ENCODE results near the gene CKLF.
"Not testable (repeated sequence)": the region's sequence is repeated elsewhere in the genome, so short reads cannot be mapped to it uniquely, and the experiment has no call there.

The CKLF gene

GRCh38 chr16:66552286-66553177 lies at the start of gene CKLF:
Gene CKLF (plus strand): TSS chr16:66552576. CDS start chr16:66552716, 140 bp downstream.
- FAIRE-seq: no peak

GRCh38 chr16:66503030-66503429 lies 49.3 kb upstream of the CKLF start:
- FAIRE-seq: no peak

- no peak for FAIRE-seq
Measured at GRCh38 chr16:66503612-66504011, 48.8 kb upstream of the CKLF start.

GRCh38 chr16:66507731-66508239 lies 44.6 kb upstream of the CKLF start:
- FAIRE-seq: no peak

- FAIRE-seq: no peak
Measured at GRCh38 chr16:66508248-66508913, 44.0 kb upstream of the CKLF start.

- FAIRE-seq: no peak
Measured at GRCh38 chr16:66508914-66509496, 43.4 kb upstream of the CKLF start.

GRCh38 chr16:66509576-66509975 lies 42.8 kb upstream of the CKLF start:
- no peak for FAIRE-seq

GRCh38 chr16:66510298-66510697 lies 42.1 kb upstream of the CKLF start:
- no peak for FAIRE-seq

GRCh38 chr16:66510711-66511601 lies 41.4 kb upstream of the CKLF start:
- no peak for FAIRE-seq

- no peak for FAIRE-seq
Measured at GRCh38 chr16:66511602-66512271, 40.6 kb upstream of the CKLF start.

GRCh38 chr16:66512272-66513110 lies 39.9 kb upstream of the CKLF start:
- FAIRE-seq: no peak

- no peak for FAIRE-seq
Measured at GRCh38 chr16:66513111-66513723, 39.2 kb upstream of the CKLF start.

GRCh38 chr16:66514391-66514790 lies 38.0 kb upstream of the CKLF start:
- FAIRE-seq: not testable (repeated sequence)

- not testable (repeated sequence) for FAIRE-seq
Measured at GRCh38 chr16:66514980-66515595, 37.3 kb upstream of the CKLF start.

- FAIRE-seq: no peak
Measured at GRCh38 chr16:66515596-66516508, 36.5 kb upstream of the CKLF start.

- no peak for FAIRE-seq
Measured at GRCh38 chr16:66516509-66516807, 35.9 kb upstream of the CKLF start.

- FAIRE-seq: no peak
Measured at GRCh38 chr16:66516808-66517585, 35.4 kb upstream of the CKLF start.

GRCh38 chr16:66517586-66518263 lies 34.7 kb upstream of the CKLF start:
- FAIRE-seq: no peak
